Measurements from ENCODE around the gene VSTM4.

GRCh38 chr10:49070701-49071100, 44.6 kb downstream of the VSTM4 start:
- TF ChIP-seq SPI1 (IDR thresholded peaks at IDR 0.05; ENCODE audit: low read depth, low read length) (no peak), POLR2AphosphoS5 (IDR thresholded peaks at IDR 0.05; ENCODE audit: low read depth, low read length) (no peak), POLR2A (IDR thresholded peaks at IDR 0.05; ENCODE audit: low read depth, low read length) (no peak), POU2F2 (IDR thresholded peaks at IDR 0.05; ENCODE audit: low read depth, low read length) (no peak), TAF1 (IDR thresholded peaks at IDR 0.05; ENCODE audit: low read depth, low read length) (no peak)
